HG03103 (cell line): ENCODE data around the gene ZBTB34.

Experiments used
- ATAC-seq: cut with Tn5 transposase; IDR thresholded peaks from one replicate; pipeline ENCODE4 v1.9.1; 2021; ENCODE audit warnings: low read depth; ENCODE audit not compliant: unreplicated experiment

Gene ZBTB34

DNA sequence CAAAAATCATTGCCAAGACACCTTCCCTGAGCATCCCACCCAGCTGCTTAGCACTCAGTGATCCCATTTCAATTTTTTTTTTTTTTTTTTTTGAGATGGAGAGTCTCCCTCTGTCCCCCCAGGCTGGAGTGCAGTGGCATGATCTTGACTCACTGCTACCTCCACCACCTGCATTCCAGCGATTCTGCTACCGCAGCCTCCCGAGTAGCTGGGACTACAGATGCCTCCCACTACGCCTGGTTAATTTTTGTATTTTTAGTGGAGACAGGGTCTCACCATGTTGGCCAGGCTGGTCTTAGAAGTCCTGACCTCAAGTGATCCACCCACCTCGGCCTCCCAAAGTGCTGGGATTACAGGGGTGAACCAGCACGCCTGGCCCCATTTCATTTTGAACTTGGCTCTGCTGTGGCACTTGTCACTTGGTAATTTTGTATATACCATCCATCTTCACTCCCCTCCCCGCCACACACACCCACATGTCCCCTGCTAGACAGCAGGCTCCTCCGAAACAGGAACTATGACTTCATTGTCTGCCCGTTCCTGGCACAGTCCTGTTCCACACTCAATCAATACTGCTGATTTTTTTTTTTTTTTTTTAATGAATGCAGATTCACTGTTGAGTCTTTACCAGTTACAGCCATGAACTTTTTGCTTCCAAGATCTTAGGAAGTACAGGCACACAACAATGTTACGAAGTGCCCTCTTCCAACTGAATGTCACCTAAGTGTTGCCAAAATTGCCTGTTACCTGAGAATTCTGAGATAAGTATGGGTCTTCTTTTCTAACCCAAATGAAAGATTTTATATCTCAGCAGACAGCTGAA lies 17.3 kb upstream of the ZBTB34 start:
- ATAC-seq, result no peak

DNA sequence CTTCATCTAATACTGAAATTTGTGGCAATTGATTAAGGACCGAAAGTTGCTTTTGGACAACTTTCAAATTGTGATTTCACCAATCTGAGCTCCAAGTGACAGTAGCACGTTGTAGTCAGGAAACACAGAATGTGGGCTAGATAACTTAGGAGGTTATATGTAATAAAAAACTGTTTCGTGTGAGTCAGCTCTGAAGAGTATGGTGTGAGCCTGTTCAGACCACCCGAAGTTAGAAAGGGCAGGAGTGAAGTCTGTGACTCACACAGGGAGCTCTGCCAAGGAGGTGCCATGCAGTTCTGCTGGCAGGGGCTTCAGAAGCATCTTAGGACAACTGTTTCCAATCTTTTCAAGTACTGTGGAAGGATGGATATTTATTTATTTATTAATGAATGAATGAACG lies 16.4 kb upstream of the ZBTB34 start:
- ATAC-seq, result no peak

GRCh38 chr9:126847051-126847450 lies 13.4 kb upstream of the ZBTB34 start:
- no peak for ATAC-seq

GRCh38 chr9:126849591-126850225 lies 10.7 kb upstream of the ZBTB34 start:
- no peak for ATAC-seq

DNA sequence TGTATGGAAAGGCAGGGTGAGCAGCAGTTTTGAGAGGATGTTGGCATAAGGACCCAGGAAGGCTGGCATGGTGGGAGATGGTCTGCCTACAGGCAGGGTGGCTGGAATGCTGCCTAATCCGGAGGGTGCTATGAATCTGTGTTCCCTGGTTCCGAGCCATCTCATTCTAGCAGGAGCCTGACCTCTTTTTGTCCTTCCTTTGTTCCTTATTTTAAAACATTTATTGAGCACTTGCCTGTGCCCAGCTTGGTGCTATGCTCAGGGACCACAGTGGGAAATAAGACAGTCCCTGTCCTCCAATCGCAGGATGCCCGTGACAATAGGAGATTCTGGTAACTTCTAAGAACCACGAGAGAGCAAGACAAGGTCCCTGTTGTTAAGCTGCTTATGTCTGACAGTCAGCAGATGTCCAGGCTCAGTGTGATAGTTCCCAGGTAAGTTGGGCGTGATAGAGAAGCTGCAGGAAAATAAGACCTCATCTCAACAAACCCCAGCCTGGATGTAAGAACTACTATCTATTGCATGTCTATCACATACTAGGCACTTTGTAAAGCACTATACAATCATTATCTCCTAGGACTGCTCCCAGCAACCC lies 9.1 kb upstream of the ZBTB34 start:
- no peak for ATAC-seq

GRCh38 chr9:126852086-126852688 lies 8.3 kb upstream of the ZBTB34 start:
- ATAC-seq, result no peak

DNA sequence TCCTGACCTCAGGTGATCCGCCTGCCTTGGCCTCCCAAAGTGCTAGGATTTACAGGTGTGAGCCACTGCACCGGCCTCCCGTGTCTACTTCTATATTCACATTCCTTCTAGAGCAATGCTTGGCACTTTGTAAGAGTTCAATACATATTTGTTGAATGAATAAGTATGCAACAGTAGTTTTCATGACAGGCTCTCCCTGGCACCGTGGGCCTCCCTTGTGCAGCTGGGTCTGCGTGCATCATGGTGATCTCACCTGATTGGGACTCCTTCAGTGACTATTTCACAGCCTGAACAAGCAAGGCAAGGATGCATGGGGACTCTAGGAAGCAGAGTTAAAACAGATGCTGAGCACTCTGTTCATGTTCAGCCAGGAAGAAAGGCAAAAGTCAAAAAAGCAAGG lies 6.8 kb upstream of the ZBTB34 start:
- no peak for ATAC-seq

GRCh38 chr9:126854734-126855133 lies 5.7 kb upstream of the ZBTB34 start:
- ATAC-seq, result no peak

GRCh38 chr9:126856326-126856877 lies 4.0 kb upstream of the ZBTB34 start:
- ATAC-seq, result no peak

DNA sequence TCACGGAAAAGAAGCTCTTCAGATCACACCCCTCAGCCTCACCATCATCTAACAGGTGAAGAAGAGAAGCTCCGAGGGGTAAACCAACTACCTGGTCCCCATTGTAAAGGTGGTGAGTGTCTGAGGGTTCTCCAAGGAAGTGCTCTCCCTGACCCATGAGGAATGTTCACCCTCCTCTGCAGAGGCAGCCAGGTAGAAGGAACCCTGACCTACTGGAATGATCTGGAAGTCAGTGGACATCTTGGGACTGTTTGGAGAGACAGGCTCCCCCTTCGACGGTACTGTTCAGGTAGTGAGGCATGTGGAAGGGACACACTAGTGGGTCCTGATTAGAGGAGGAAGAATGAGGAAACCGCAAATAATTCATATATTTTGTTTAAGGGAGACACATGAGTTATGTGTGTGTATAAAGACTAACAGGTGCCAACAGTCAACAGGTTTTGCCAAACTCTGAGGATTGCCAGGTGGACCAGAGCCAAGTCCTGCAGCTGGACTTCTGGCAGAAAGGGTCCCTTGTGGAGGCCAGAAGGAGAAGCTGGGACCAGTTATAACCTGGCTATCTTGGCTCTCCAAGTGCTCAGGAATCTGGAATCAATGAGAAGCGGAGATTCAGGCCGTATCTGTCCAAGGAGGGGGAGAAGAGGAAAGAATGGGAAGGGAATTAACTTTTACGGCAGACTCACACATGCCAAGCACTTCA lies 3.0 kb upstream of the ZBTB34 start:
- no peak for ATAC-seq

- no peak for ATAC-seq
These were observed 1.3 kb upstream of the ZBTB34 start for GRCh38 chr9:126859111-126859510.

DNA sequence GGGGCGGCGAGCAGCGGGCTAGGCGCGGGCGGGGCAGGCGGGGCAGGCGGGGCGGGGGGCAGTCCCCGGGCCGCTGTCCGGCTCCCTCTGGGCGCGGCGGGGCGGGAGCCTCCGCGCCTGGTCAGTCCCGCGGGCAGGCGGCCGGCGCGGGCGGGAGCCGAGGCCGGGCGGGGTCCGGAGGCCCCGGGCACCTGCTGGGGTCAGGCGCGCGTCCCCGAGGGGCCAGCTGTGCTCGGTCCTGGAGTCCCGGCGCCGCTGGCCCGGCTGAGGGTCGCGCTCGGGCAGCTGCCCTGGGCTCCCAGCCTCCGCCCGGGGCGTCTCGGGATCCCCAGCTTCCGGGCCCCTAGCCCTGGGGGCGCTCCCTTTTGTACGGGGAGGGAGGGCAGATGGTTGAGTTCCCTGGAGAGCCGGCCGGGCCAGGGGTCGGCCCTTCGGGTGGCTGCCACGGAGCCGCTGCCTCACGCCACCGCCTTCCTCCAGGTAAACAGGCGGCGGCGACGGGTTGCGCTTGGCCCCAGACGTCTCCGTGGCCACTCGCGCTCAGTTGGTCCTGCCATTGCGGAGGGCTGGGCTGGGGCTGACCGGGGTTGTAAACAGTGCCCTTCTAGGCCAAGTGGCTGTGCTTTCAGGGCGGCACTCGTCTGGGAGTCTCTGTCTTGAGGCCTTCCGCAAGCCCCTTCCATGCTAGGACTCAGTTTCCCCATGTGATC lies 473 bp downstream of the ZBTB34 start:
- ATAC-seq, result peak; percentile 24

DNA sequence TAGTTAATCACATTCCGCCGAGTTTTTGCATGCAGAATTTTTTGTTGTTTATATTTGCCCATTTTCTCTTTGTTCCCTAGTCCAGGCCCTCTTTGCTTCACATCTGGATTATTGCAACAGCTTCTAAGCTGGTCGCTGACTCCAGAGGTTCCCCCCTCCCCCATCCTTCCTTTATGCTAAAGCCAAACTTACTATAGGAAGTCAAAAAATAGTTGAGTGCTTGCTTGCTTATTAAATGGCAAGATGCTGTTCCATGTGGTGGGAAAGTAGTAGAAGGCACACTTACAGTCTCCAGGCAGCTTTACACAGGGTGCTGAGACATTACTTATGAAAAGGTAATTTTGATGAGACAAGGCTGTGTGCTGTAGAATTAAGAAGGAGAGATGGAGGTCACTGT lies 1.3 kb downstream of the ZBTB34 start:
- ATAC-seq, result no peak

- no peak for ATAC-seq
These were observed 1.8 kb downstream of the ZBTB34 start for GRCh38 chr9:126862104-126862761.

DNA sequence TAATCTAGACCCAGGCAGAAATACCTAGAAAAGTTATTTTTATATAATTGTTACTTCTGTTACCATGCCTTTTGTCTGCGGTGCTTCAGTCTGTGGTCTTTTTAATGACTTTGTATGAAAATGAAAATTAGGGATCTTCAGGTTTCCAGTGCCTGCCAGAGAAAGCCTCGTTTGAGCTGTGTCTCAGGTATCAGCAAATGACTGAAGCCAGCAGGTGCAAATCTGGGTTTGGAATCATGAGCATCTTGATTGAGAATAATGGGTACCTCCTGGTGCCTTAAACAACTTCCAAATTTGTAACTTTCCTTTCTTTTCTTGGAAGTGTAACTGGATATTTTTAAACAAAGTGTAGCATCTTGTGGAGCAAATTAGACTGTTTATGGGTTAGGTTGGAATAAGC lies 4.3 kb downstream of the ZBTB34 start:
- no peak for ATAC-seq

- no peak for ATAC-seq
These were observed 8.9 kb downstream of the ZBTB34 start for GRCh38 chr9:126869368-126869767.

DNA sequence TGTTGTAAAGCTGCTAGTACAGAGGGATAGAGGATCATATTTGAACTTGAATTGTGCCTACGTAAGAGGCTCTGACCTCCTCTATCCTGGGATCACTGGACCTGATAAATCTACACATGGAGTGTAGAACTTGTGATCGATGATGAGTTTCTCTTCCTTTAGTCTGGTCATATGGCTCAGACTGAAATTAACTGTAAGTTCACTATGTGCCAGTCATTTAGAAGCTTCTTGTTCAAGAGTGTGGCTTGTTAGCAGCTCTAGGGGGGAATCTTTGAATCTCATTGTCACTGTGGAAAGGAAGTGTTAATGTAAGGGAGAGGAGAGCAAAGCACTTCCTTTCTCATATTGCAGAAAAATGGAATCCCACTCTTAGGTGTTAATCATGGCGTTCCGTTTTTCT lies 12.1 kb downstream of the ZBTB34 start:
- ATAC-seq, result no peak

- no peak for ATAC-seq
These were observed 14.3 kb downstream of the ZBTB34 start for GRCh38 chr9:126874546-126875314.
